Activated T-helper 1 cell treated with anti-CD3 and anti-CD28 coated beads, Interleukin-2, amount 50 U/mL, for 16 hours (primary cell): ENCODE results near the gene CLDN10.
"Not testable (repeated sequence)": the region's sequence is repeated elsewhere in the genome, so short reads cannot be mapped to it uniquely, and the experiment has no call there.

Experiments used
- DNase-seq, 2 donors: peaks; one replicate each; pipeline ENCODE4 v3.0.0-alpha.2; 2020; ENCODE audit warnings: low read depth in 1 of 2, low spot score in 1 of 2

Gene CLDN10

DNA sequence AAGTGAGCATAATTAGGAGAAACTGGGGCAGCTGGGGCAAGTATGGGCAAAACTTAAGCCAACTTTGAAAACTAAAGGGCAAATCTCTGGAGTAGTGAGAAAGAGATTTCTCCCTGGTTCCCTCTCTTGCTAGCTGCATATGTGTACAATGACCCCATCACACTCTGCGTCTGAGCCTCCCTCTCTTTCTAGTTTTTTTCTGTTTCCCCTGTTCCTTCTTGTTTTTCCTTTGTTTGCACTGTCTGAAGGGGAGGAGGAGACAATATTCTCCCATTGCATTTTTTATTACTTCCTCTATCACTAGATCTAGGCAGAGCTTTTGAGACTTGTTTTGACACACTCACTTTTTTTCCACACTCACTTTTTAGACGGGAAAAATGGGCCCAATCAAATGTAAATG lies 11.2 kb upstream of the CLDN10 start:
- no peak for DNase-seq

DNA sequence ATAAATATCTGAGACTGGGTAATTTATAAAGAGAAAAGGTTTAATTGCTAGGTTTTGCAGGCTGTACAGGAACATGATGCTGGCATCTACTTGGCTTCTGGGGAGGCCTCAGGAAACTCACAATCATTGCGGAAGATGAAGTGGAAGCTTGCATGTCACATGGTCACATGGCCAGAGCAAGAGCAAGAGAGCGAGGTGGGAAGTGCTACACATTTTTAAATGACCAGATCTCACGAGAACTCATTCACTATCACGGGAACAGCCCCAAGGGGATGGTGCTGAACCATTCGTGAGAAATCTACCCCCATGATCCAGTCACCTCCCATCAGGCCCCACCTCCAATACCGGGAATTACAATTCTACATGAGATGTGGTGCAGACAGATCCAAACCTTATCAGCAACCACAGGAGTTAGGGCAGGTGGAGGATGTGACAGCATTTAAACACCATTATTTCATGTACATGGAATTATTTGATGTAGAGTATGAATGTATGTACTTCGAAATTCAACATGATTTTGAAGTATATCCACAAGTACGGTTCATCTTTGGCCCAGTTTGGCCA lies 10.5 kb upstream of the CLDN10 start:
- no peak for DNase-seq

DNA sequence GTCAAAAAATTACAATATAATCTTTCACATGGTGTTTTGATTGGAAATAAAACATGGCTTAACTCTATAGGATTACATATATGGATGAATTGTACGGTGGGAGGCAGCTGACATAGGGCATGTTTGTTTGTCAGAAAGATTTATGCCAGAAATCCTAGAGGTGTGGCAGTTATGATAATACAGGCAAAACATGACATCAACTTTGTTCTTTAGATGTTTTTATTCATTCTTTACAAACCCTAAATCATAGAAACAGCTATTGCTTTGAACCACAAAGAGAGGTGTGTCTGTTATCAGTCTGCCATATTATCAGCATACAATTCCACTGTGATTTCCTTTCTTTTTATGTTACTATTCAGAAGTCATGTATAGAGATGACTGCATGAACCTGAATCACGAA lies 8.2 kb upstream of the CLDN10 start:
- DNase-seq = no peak

DNA sequence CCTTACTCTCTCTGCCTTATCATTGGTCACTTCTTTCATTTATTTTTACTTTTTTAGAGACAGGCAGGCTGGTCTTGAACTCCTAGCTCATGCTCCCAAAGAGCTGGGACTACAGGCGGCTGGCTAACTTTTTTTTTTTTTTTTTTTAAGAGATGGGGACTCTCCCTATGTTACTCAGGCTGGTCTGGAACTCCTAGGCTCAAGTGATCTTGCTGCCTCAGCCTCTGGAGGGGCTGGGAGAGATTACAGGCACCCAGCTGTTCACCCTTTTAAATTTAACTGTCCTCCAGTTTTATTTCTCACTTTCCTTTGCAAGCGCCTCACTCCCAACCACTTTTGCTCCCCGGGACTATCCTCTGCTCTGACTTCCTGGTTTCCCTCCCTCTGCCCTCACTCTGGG lies 5.6 kb upstream of the CLDN10 start:
- no peak for DNase-seq

DNA sequence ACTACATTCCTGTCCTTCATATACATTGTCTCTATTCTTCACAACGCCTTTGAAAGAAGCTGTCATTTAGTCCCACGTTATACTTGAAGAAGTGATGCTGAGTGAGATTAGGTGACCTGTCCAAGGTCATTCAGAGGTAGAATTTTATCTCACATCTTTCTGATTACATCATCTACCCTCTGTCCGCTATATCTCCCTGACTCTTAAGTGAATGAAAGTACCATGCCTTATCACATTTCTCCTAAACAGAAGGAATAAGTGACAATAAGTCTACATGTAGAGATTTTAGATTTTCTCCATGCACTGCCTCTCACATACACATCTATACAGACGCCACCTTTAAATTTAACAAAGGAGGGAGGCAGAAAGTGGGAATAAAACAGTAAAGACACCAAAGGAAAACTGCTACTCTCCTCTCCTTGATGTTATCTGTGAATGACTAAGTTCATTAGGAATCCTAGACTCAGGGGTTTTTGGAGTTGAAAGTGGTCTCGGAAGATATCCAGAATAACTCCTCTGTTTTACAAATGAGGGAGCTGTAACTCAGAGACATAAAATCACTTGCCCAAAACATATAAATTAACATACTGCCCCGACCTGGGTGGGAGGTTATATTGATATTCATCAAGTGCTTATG lies 4.9 kb upstream of the CLDN10 start:
- DNase-seq = no peak

DNA sequence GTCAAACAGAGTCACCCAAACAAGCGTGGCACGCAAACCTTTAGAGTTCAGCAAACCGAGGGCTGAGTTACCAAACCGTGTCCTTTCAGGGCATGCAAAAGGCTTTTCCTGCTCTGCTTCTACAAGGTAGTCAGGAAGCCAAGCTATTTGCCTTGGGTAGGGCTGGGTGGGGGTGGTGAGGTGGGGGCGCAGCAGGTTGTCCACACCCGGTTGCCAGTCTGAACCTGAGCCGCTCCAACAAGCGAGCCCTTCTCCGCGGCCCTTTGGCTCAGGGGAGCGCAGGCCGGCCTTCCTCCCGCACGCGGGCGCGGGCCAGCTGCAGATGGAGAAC lies 347 bp upstream of the CLDN10 start:
- no peak for DNase-seq

DNA sequence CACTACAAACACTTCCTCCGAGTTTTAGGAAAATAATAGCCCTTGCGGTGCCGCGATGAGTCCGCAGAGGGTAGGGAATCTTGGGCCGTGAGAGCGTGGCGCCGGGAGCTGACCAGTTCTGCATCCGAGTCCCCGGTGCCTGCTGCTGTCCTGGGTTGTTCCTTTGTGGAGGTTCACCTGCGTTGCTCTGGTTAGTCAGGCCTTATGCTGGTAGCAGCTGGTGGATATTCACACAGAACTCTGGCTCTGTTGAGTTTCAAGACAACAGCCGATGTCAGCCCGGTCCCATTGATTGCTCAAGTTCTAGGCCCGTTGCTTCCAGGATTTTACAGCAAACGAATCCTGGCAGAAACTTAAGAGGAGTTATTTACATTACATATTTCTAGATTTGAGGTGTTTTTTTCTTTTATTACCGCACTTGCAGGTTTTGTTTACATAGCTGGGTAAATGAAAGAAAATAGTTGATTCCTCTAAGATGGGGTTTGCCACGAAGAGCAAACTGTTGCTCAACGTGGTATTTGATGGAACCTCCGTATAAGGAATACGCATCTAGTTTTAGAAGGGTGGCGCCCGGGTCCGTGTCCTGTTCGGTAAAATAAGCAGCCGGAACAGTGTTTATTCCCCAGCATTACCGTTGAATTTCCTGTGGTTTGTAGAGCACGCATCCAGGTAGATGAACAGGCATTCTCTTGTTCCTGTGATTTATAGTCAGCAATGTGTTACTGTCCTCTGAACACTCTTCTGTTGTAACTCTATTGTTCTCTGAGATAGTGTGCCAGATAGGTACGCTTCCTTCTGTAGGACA lies 1.3 kb downstream of the CLDN10 start:
- DNase-seq = no peak

DNA sequence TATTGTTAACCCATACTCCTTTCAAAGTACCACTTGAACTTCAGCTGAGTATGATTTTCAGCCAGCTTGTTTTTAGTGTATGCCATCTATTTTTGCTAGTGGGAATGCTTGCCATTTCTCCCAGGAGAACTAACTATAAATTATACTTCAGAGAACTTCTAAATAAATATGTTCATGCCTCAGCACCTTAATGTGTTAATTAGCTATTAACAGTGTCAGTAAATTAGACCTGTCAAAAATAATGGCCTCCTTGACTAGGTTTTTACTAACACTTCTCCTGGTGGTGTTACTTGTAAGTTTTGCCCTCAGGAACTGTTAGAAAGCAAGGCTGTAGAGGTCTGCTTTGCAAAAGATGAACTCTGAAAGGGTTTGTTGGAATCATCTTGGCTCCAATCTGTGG lies 4.5 kb downstream of the CLDN10 start:
- DNase-seq = no peak

DNA sequence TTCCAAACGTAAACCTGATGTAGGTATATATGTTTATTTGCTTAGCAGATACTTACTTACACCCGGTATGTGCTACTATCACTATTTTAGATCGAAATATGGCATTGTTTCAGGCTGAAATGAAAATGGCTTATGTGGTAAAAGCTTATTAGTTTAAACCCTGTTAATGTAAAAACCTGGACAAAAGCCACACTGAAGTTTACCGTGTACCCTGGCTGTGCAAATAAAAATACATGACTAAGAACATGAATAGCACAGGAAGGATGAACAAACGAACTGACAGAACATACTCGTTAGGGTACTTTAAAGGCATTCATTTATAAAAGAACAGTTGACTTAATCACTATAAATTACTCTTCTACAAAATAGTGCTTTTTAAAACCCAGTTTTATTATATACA lies 6.6 kb downstream of the CLDN10 start:
- DNase-seq = no peak

DNA sequence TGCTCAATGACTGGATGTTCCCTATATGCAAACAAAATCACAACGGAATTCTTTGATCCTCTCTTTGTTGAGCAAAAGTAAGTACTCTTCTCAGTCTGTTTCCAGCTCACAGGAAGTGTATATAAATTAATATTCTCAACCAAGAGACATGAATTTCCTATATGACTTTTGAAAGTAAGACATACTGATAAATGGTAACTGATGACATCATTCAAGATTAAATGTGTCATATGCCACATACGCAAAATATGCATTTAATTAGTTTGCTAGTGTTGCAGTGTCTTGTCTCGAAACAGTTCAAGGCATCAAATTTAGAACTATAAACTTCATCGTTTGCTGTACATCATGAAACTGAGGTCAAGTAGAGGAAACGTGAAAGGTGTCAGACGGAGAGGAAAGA lies 7.9 kb downstream of the CLDN10 start:
- DNase-seq = no peak

DNA sequence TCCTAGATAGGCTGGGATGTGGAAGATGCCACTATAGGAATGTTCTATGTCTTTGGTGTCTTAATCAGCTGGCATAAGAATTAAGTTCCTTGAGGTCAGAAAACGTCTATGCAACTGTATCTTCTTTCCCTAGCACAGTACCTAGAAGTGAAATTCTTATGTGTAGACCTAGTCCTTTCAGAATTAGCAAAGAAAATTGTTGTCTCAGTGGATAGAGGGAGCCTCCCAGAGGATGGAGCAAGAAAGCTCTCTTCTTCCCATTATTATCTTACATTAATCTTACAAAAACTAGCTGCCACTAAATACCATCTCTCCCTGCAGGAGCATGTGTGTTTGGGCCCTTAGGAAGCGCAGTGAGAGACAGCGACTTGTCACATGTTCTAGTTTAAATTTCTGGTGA lies 11.6 kb downstream of the CLDN10 start:
- no peak for DNase-seq

DNA sequence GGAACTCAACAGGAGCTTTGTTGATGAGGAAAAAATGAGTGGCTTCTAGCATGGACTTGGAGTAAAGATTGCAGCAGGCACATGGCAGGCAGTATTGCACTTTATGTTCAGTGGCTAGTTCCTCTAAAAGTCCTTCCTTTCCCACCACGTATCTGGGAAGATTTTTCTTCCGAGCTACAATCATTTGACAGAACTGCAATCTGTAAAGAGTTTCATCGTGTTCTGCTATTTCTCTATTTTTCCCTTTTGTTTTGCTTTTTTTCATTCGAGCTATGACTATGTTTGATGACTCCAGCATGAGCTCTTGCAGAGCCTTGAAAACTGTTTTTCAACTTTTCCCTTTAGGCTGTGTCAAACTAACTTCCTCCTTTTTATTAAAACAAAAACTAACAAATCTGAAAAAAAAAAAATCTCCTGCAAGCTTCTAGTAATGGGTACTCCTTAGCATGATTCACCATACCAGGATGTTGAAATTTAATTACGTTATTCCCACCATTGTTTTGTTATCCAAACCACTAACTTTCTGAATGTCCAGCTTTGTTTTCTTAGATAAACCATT lies 12.3 kb downstream of the CLDN10 start:
- no peak for DNase-seq

DNA sequence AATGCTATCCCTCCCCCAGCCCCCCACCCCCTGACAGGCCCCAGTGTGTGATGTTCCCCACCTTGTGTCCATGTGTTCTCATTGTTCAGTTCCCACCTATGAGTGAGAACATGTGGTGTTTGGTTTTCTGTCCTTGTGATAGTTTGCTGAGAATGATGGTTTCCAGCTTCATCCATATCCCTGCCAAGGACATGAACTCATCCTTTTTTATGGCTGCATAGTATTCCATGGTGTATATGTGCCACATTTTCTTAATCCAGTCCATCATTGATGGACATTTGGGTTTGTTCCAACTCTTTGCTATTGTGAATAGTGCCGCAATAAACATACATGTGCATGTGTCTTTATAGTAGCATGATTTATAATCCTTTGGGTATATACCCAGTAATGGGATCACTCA lies 13.2 kb downstream of the CLDN10 start:
- DNase-seq = not testable (repeated sequence)

DNA sequence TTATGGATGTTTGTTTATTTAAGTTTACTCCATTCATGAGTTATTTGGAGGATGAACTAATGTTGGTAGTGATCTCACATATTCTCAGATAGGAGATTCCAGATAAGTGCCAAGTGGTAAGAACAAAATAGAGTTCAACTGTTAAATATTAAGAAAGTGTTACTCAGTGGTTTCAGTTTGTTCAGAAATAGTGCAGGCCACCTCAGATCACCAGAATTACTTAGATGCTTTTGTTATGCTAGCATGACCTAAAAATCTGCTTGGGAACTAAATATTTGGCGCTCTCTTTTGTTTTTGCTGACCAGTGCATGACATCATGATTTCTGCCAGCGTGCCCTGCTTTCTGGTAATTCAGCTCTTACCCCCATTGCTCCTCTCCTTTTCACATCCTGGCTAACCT lies 15.6 kb downstream of the CLDN10 start:
- no peak for DNase-seq

DNA sequence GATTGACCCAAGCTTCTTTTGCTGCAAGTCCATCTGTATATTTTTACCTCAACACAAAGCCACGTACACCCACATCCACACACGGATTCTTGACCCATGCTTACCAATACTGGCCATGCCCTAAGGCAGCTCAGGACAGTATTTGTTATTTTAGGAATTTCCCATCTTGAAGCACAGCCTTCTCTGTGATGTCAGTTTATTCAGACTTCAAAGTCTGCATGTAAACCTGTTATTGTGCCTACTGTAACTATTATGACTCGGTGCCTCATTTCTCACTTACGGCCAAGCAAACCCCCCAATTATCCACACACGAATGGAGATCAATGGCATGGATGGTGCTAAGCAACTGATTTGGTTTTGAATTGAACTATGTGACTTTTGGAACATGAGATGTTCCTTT lies 17.5 kb downstream of the CLDN10 start:
- no peak for DNase-seq

DNA sequence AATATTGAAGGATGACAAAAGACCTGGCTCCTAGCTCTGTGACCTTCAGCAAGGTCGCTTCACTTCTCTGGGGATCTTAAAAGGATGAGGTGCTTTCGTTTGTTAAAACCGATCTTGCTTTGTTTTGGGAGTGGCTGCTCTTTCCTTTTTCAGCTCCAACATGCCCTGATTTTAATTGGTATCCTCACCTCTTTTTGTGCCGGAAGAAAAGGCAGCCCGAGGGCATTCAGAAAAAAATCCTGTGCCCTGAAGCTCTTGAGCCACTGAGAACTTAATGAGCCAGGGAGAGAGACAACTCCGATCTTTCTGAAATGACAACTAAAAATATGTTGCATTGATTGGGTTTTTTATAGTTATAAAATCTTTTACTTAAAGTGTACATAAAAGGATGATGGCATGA lies 19.4 kb downstream of the CLDN10 start:
- no peak for DNase-seq

DNA sequence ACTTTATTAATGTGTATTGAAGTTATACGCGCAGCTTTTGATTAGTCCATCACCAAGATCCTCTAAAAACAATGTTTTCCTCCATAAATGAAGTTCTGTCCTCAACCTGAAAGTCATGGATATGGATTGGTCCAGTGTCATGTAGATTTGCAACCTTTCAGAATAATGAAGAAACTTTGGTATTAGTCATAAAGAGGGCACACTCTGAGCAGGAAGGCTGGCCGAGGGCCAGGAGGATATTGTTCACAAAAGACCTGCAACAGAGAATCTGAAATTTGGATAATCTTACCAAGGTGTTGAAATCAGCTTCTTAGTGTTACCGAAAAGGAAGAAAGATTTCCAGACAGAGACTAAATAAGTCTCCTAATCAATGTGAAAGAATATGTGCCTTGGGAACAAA lies 20.7 kb downstream of the CLDN10 start:
- no peak for DNase-seq

DNA sequence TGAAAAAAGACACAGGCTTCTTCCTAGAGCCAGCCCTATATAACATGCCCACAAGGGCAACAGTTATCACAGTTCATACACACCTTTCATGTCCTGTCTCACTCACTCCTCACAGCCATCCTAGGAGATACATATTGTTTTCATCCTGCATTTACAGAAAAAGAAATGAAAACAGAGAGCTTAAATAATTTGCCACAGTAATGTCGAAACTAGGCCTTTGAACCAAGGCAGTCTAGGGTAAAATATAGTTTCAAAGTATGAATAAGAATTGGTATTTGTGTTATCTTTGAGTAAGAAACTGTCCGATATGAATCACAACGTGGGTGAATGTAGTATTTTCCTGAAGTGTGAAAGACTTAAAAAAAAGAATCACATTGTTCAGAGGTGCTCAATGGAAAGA lies 26.8 kb downstream of the CLDN10 start:
- no peak for DNase-seq

DNA sequence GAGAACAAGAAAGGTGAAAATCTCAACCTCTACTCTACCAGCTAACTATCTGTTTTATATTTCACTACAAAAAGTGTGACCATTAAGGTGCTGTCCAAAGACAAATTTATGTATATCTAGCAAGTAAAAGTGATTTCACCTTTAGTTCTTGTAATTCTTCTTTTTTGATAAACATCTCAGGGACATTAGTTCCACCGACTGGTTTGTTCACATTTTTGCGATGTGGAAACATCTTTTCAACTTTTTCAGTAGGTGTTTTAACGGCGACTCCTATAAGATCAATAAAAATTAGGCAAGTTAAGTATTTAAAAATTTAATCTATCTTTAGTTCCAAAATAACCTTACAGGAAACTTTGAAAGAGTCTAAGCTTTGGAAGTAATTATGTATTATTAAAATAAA lies 33.3 kb downstream of the CLDN10 start:
- no peak for DNase-seq

DNA sequence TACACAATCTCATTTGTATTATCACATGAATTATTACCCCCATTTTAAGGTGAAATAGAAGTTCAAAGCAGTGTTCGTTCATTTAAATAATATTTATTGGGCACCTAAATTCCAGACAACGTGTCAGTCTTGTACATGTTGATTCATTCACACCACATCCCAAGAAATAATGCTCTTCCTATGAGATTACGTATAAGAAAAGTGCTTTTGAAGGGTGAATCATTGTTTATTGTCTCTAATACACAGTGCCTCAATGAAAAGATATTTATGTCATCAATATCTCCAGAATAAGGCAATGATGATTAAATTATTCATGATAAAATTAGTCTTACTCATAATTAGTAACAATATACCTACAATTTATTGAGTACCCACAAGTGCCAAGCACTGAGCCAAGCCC lies 35.6 kb downstream of the CLDN10 start:
- no peak for DNase-seq

DNA sequence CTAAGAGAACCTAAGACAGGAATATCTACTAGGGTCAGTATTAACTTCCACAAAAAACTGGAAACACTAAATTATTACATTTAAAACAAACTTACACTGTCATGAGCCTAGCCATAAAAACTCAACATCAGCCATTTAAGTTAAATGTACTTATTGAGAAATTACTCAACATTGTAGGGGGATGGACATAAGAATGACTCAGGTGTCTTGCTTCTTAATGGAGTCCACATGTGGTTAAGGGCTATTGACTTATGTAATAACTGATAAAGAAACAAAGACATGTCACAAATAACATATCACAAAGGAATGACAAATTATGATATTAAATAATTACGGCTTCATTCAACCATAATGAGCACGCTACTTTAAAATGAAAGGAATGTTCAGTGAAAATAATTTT lies 36.2 kb downstream of the CLDN10 start:
- no peak for DNase-seq

DNA sequence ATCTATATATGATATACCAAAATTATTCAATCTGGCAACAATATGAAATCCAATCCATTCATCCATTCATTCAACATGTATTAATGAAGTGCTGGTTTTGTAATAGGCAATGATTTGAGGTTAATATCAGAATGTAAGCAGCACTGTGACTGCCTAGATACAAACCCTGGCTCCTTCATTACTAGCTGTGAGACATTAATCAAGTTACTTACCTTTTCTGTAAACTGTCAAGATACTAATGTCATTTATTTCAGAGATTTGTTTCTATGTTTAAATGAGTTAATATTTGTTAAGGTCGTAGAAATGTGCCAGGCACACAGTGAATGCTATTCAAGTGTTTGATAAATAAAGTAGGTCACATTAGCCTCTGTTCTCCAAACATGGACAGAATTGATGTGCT lies 40.9 kb downstream of the CLDN10 start:
- DNase-seq = no peak

DNA sequence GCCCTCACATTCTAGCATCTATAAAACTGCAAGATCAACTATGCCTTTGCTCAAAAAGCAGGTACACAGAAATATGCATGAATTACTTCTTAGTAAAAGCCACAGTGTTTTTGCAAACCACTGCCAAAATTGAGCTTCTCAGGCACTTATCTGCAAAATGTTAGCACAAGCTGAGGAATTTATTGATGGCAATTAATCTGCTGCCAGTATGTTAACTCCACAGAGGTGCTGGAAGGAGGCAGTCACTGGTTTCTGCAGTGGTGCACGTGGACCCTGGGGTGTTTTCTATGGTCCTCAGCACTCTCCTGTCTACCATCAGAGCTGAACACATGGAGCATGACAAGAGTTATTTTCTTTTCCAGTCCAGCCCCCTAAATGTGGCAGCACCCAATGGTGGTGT lies 44.2 kb downstream of the CLDN10 start:
- DNase-seq = no peak
